GM19438 (cell line): Measurements from ENCODE around the gene TOR1AIP1.
"Not testable (repeated sequence)": the region's sequence is repeated elsewhere in the genome, so short reads cannot be mapped to it uniquely, and the experiment has no call there.

Experiments
- ATAC-seq: cut with Tn5 transposase; IDR thresholded peaks from one replicate; pipeline ENCODE4 v1.9.1; 2021; ENCODE audit warnings: low read depth; ENCODE audit not compliant: unreplicated experiment

Gene TOR1AIP1

GRCh38 chr1:179882253-179883039, at the start of gene TOR1AIP1:
Gene TOR1AIP1 (plus strand): TSS chr1:179882285. CDS start chr1:179882503, 218 bp downstream.
- peak; percentile 77 for ATAC-seq

GRCh38 chr1:179836686-179837445, 45.2 kb upstream of the TOR1AIP1 start:
- not testable (repeated sequence) for ATAC-seq

- no peak for ATAC-seq
Measured at GRCh38 chr1:179840107-179840506, 42.0 kb upstream of the TOR1AIP1 start.

- ATAC-seq, result no peak
Measured at GRCh38 chr1:179848233-179848632, 33.9 kb upstream of the TOR1AIP1 start.

GRCh38 chr1:179853102-179853501, 29.0 kb upstream of the TOR1AIP1 start:
- no peak for ATAC-seq

GRCh38 chr1:179855831-179856230, 26.3 kb upstream of the TOR1AIP1 start:
- ATAC-seq, result not testable (repeated sequence)

GRCh38 chr1:179856296-179856695, 25.8 kb upstream of the TOR1AIP1 start:
- no peak for ATAC-seq

- no peak for ATAC-seq
Measured at GRCh38 chr1:179857009-179857408, 25.1 kb upstream of the TOR1AIP1 start.

GRCh38 chr1:179860652-179861051, 21.4 kb upstream of the TOR1AIP1 start:
- no peak for ATAC-seq

- no peak for ATAC-seq
Measured at GRCh38 chr1:179865377-179865776, 16.7 kb upstream of the TOR1AIP1 start.

- ATAC-seq, result no peak
Measured at GRCh38 chr1:179866616-179867015, 15.5 kb upstream of the TOR1AIP1 start.

GRCh38 chr1:179867493-179868330, 14.4 kb upstream of the TOR1AIP1 start:
- ATAC-seq, result no peak

- no peak for ATAC-seq
Measured at GRCh38 chr1:179870870-179871269, 11.2 kb upstream of the TOR1AIP1 start.

GRCh38 chr1:179871940-179872339, 10.1 kb upstream of the TOR1AIP1 start:
- ATAC-seq, result no peak

- no peak for ATAC-seq
Measured at GRCh38 chr1:179872558-179872957, 9.5 kb upstream of the TOR1AIP1 start.

- no peak for ATAC-seq
Measured at GRCh38 chr1:179873438-179873851, 8.6 kb upstream of the TOR1AIP1 start.

- ATAC-seq, result no peak
Measured at GRCh38 chr1:179875596-179876299, 6.3 kb upstream of the TOR1AIP1 start.

GRCh38 chr1:179876300-179876715, 5.8 kb upstream of the TOR1AIP1 start:
- no peak for ATAC-seq

- ATAC-seq, result peak; percentile 55
Measured at GRCh38 chr1:179877586-179878265, 4.4 kb upstream of the TOR1AIP1 start, which contains the start of gene TOR1AIP2. Gene TOR1AIP2 (minus strand): TSS chr1:179877803. CDS start chr1:179852665, 25,138 bp downstream.
